ENCODE data around the gene FEV.
"Not testable (repeated sequence)": the region's sequence is repeated elsewhere in the genome, so short reads cannot be mapped to it uniquely, and the experiment has no call there.

The FEV gene

GRCh38 chr2:218946621-218947020, 38.4 kb downstream of the FEV start:
- no peak for DNase-seq (ENCODE audit: low read depth in 1 of 2, low spot score in 1 of 2)

GRCh38 chr2:218944759-218945404, 40.1 kb downstream of the FEV start:
- DNase-seq (ENCODE audit: low read depth in 1 of 2, low spot score in 1 of 2) = no peak

- not testable (repeated sequence) for DNase-seq (ENCODE audit: low read depth in 1 of 2, low spot score in 1 of 2)
These were observed 53.2 kb downstream of the FEV start for GRCh38 chr2:218931751-218932150.

All from activated CD4-positive, alpha-beta T cell treated with anti-CD3 and anti-CD28 coated beads, Interleukin-2, amount 50 U/mL, for 24 hours (primary cell).